T47D (cell line): ENCODE results near the gene USP4.
A peak's percentile ranks its signal among the peaks of the same experiment; 100 is the strongest.
"Not testable (repeated sequence)": the region's sequence is repeated elsewhere in the genome, so short reads cannot be mapped to it uniquely, and the experiment has no call there.

Experiments used
- DNase-seq, 2 experiments: peaks; one replicate each; pipeline versions ENCODE4 v3.0.0 to v3.0.0-alpha.2; 2011 to 2012; ENCODE audit warnings: low read depth in 1 of 2, low spot score in 1 of 2
- JUND ChIP-seq: IDR thresholded peaks from 2 replicates; pipeline ENCODE4 v1.6.1; 2012; ENCODE audit warnings: low read depth
- in situ Hi-C: cut with HindIII; loops from 2 replicates; pipeline ENCODE4 v1.10.0; 2016; ENCODE audit warnings: low sequenced_read_pairs, low pct_unique_long_range_greater_than_20kb

USP4 gene

GRCh38 chr3:49244581-49245205 lies 95.2 kb downstream of the USP4 start:
- peak in 1 of 2 experiments; percentile 17 for DNase-seq
- no peak for TF ChIP-seq JUND
- in situ Hi-C loops = no loop called here

- in situ Hi-C loops = not testable (repeated sequence)
Observed at GRCh38 chr3:49240091-49240490, 99.8 kb downstream of the USP4 start.

GRCh38 chr3:49238274-49239127 lies 101.4 kb downstream of the USP4 start:
- no peak for TF ChIP-seq JUND
- in situ Hi-C loops = no loop called here
- DNase-seq = no peak

More at GRCh38 chr3:49240091-49240490, 99.8 kb downstream of the USP4 start:
- DNase-seq = not testable (repeated sequence)

GRCh38 chr3:49237344-49237743 lies 102.5 kb downstream of the USP4 start:
- in situ Hi-C loops = no loop called here
- DNase-seq = no peak
- TF ChIP-seq JUND = no peak

GRCh38 chr3:49236226-49236625 lies 103.6 kb downstream of the USP4 start:
- in situ Hi-C loops = no loop called here
- DNase-seq = no peak
- TF ChIP-seq JUND = no peak

- in situ Hi-C loops, DNase-seq: not testable (repeated sequence)
Observed at GRCh38 chr3:49228817-49229216, 111.0 kb downstream of the USP4 start.
